ENCODE results near the gene ITGA1.
A peak's percentile ranks its signal among the peaks of the same experiment; 100 is the strongest.

Gene ITGA1

DNA sequence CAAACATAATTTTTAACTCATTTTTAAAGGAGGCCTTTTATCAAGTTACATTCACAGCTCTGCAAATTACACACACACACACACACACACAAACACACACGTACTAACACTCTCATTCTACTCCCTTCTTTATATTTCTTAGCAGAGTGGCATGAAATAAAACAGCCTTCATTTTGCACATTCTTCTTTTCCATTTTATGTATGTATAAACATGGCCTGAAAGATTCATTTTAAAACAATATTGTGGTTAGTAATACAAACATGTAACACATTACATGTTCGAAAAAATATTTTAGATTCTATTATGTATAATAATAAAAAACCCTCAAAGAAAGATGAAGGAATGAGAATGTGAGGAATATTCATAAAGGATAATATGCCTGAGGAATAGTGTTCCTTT is 115.4 kb downstream of the ITGA1 start:
- ChIA-PET CTCF (interaction anchor here (1.4 to 10.9 kb wide), 2 partner anchors 11 to 12 kb away, joined by 4 to 83 read pairs; no protein-coding TSS in a partner anchor), POLR2A (interaction anchor here (1.1 kb wide), 1 partner anchor 104 kb away, joined by 3 read pairs; no protein-coding TSS in a partner anchor)
- H3K4me3 ChIP-seq (ENCODE audit: low read depth, low read length), result no peak overlapping the region
- TF ChIP-seq, protein P1, sequence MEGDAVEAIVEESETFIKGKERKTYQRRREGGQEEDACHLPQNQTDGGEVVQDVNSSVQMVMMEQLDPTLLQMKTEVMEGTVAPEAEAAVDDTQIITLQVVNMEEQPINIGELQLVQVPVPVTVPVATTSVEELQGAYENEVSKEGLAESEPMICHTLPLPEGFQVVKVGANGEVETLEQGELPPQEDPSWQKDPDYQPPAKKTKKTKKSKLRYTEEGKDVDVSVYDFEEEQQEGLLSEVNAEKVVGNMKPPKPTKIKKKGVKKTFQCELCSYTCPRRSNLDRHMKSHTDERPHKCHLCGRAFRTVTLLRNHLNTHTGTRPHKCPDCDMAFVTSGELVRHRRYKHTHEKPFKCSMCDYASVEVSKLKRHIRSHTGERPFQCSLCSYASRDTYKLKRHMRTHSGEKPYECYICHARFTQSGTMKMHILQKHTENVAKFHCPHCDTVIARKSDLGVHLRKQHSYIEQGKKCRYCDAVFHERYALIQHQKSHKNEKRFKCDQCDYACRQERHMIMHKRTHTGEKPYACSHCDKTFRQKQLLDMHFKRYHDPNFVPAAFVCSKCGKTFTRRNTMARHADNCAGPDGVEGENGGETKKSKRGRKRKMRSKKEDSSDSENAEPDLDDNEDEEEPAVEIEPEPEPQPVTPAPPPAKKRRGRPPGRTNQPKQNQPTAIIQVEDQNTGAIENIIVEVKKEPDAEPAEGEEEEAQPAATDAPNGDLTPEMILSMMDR (IDR thresholded peaks at IDR 0.05; ENCODE audit: insufficient read depth, low read length, missing control alignments), result no peak
- no peak for DNase-seq (ENCODE audit: low read depth, low spot score)

DNA sequence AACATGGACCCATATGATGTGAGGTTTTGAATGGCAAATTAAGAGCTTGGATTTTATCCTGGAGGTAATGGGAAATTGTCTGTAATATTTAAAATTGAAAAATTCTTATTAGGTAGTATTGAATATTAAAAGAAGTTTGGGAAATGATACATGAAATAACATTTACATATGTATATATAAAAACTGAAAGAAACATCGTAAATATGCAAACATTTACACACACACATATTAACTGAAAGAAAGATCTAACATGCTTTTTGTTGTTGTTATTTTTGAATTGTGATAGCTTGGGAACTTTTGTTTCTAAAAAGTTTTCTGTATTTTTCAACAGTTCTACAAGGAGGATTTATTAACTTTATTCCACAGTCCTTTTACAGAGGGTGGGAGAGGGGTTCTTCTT is 118.6 kb downstream of the ITGA1 start:
- CTCF ChIA-PET, result interaction anchor here (1.2 to 10.9 kb wide), 4 partner anchors 8 to 15 kb away, joined by 3 to 83 read pairs (median 14); no protein-coding TSS in a partner anchor
- DNase-seq (ENCODE audit: low read depth, low spot score), result no peak
- TF ChIP-seq, protein P1 (IDR thresholded peaks at IDR 0.05; ENCODE audit: insufficient read depth, low read length, missing control alignments), result no peak
- POLR2A ChIA-PET, result no interaction called here
- no peak overlapping the region for H3K4me3 ChIP-seq (ENCODE audit: low read depth, low read length)

DNA sequence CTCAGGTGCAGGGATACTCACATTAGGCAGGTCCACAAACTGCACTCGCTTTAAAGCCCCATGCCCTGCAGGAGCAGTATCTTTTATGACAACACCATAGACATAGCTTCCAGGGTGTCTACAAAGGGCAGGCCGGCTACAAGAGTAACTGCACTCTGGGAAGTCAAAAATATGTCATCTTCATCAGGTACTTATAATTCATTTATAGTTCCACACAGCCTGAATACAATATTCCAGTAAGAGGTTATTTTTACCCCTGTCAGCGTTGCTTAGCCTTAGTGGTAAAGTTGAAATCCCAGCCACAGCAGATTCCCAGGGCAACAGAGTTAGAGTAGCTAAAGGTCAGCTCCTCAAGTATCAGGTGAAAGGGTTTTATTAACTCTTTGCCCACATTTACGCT is 119.1 kb downstream of the ITGA1 start:
- POLR2A ChIA-PET, result interaction anchor here (0.6 kb wide), 1 partner anchor 97 kb away, joined by 3 read pairs; no protein-coding TSS in a partner anchor
- H3K4me3 ChIP-seq (ENCODE audit: low read depth, low read length), result no peak overlapping the region
- TF ChIP-seq, protein P1 (IDR thresholded peaks at IDR 0.05; ENCODE audit: insufficient read depth, low read length, missing control alignments), result no peak
- CTCF ChIA-PET, result interaction anchor here (2.4 to 10.9 kb wide), 3 partner anchors 8 to 15 kb away, joined by 9 to 83 read pairs (median 20); no protein-coding TSS in a partner anchor
- no peak for DNase-seq (ENCODE audit: low read depth, low spot score)

DNA sequence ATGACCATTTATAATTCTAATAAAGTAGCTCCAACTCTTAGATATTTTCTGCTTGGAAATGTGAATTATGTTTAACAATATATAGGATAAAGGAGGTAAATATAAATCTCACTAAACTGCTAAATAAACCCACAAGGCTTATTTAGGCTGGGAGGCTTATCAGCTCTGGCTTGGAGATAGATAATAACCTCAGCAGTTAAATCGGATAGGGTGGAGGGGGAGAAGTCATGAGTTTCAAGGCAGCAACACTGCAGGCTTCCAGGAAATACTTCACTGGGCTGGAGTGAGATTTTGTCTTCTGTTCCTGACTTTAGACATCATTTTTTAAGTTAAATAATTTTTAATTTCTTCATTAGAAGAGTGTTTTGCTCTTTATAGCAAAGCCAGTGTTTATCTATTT is 121.5 kb downstream of the ITGA1 start:
- CTCF ChIA-PET, result interaction anchor here (1.2 to 3.7 kb wide), 3 partner anchors 9 to 216 kb away, joined by 4 to 20 read pairs (median 5); no protein-coding TSS in a partner anchor
- TF ChIP-seq, protein P1 (IDR thresholded peaks at IDR 0.05; ENCODE audit: insufficient read depth, low read length, missing control alignments), result no peak
- DNase-seq (ENCODE audit: low read depth, low spot score), result no peak
- POLR2A ChIA-PET, result no interaction called here
- no peak overlapping the region for H3K4me3 ChIP-seq (ENCODE audit: low read depth, low read length)

DNA sequence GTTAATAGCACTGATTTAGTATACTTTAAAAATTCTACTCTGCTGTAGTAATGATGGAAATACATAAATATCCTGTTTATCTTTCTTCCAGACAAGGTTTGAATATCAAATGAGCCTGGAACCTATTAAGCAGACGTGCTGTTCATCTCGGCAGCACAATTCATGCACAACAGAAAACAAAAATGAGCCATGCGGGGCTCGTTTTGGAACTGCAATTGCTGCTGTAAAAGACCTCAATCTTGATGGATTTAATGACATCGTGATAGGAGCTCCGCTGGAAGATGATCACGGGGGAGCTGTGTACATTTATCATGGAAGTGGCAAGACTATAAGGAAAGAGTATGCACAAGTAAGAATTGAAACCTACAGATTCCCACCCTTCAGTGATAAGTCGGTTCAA is 122.4 kb downstream of the ITGA1 start:
- TF ChIP-seq, protein P1 (IDR thresholded peaks at IDR 0.05; ENCODE audit: insufficient read depth, low read length, missing control alignments), result no peak
- no peak overlapping the region for H3K4me3 ChIP-seq (ENCODE audit: low read depth, low read length)
- ChIA-PET POLR2A (no interaction called here), CTCF (interaction anchor here (3.7 kb wide), 1 partner anchor 8 kb away, joined by 20 read pairs; no protein-coding TSS in a partner anchor)
- DNase-seq (ENCODE audit: low read depth, low spot score), result no peak

DNA sequence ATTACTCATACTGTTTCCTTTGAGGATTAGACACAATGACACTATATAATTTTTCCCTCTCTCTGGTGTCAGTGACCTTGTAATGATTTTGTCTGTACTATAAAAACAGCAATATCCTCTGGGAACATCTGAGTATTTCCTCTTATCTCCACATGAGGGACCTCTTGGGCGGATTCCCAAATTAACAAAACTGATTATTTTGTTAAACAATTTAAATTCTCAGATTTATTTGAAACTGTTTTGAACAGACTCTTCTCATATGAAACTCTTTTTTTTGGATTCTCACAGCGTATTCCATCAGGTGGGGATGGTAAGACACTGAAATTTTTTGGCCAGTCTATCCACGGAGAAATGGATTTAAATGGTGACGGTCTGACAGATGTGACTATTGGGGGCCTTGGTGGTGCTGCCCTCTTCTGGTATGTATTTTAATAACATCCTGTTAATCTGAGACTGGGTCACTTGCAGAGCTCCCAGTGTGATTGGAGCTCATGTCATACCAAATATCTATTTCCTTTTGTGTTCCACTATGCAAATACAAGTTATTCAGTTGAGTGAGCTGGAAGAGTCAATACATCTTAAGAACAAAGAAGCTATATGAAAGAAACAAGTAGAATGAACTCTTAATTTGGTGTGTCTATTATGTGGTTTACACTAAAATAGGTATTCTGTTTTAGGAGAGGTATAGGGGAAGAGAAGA is 127.6 kb downstream of the ITGA1 start:
- TF ChIP-seq, protein P1 (IDR thresholded peaks at IDR 0.05; ENCODE audit: insufficient read depth, low read length, missing control alignments), result peak; percentile 51
- ChIA-PET CTCF (interaction anchor here (0.6 to 3.3 kb wide), 41 partner anchors 8 to 249 kb away, joined by 3 to 83 read pairs (median 3); partner anchors contain the start of gene ITGA2), POLR2A (no interaction called here)
- DNase-seq (ENCODE audit: low read depth, low spot score), result no peak
- H3K4me3 ChIP-seq (ENCODE audit: low read depth, low read length), result peak overlapping the region; percentile 32
